Astrocyte (in vitro differentiated cells and primary cell): ENCODE results near the gene APOA4. TPM values are rescaled to one million over a fixed set of nuclear protein-coding genes. Genes with fewer than 3 reads are reported as not detected.
A peak's percentile ranks its signal among the peaks of the same experiment; 100 is the strongest.

Experiments
- DNase-seq: peaks from one replicate; pipeline ENCODE4 v3.0.0-alpha.2; 2010; ENCODE audit warnings: low read depth
- FAIRE-seq: peaks from 2 replicates; lab custom pipeline; 2011; peaks lifted over from hg19 to GRCh38; lab: Jason Lieb, UNC
- H2AFZ ChIP-seq: 2 replicates; pipeline ENCODE4 v1.6.0; 2012; ENCODE audit warnings: low read depth, low read length, inconsistent platforms
- H3K27ac ChIP-seq: 2 replicates; pipeline ENCODE4 v1.5.1; 2011; ENCODE audit warnings: low read depth, low read length, inconsistent platforms
- H3K27me3 ChIP-seq: 2 replicates; pipeline ENCODE4 v1.6.0; 2011; ENCODE audit warnings: low read length, inconsistent platforms; ENCODE audit not compliant: insufficient read depth
- H3K36me3 ChIP-seq: 2 replicates; pipeline ENCODE4 v1.5.1; 2011; ENCODE audit warnings: low read length, inconsistent platforms; ENCODE audit not compliant: insufficient read depth
- H3K4me1 ChIP-seq: 2 replicates; pipeline ENCODE4 v1.5.1; 2011; ENCODE audit warnings: low read length, inconsistent platforms; ENCODE audit not compliant: insufficient read depth
- H3K4me2 ChIP-seq: 2 replicates; pipeline ENCODE4 v1.6.0; 2012; ENCODE audit warnings: low read length, inconsistent platforms
- H3K4me3 ChIP-seq: 2 replicates; pipeline ENCODE4 v1.5.1; 2011; ENCODE audit warnings: low read depth, mild to moderate bottlenecking, low read length, inconsistent platforms; ENCODE audit not compliant: insufficient read depth
- H3K79me2 ChIP-seq: 2 replicates; pipeline ENCODE4 v1.6.0; 2012; ENCODE audit warnings: mild to moderate bottlenecking, low read length, inconsistent platforms; ENCODE audit not compliant: insufficient read depth
- H3K9ac ChIP-seq: 2 replicates; pipeline ENCODE4 v1.6.0; 2012; ENCODE audit warnings: mild to moderate bottlenecking, low read length, inconsistent platforms
- H3K9me3 ChIP-seq: 2 replicates; pipeline ENCODE4 v1.5.1; 2012; ENCODE audit warnings: low read depth, mild to moderate bottlenecking, low read length, inconsistent platforms; ENCODE audit not compliant: insufficient read depth
- H4K20me1 ChIP-seq: 2 replicates; pipeline ENCODE4 v1.6.0; 2012; ENCODE audit warnings: low read length, inconsistent platforms; ENCODE audit not compliant: insufficient read depth
- H3K27ac Mint-ChIP-seq: one replicate; pipeline ENCODE4 v1.8.0; 2021; ENCODE audit warnings: mild to moderate bottlenecking, mixed read lengths; ENCODE audit not compliant: unreplicated experiment
- H3K27me3 Mint-ChIP-seq: one replicate; pipeline ENCODE4 v1.8.0; 2021; ENCODE audit warnings: low read depth, mixed read lengths; ENCODE audit not compliant: unreplicated experiment
- H3K36me3 Mint-ChIP-seq: one replicate; pipeline ENCODE4 v1.8.0; 2021; ENCODE audit warnings: low read depth, mixed read lengths; ENCODE audit not compliant: unreplicated experiment
- H3K4me1 Mint-ChIP-seq: one replicate; pipeline ENCODE4 v1.8.0; 2021; ENCODE audit warnings: low read depth, mixed read lengths; ENCODE audit not compliant: unreplicated experiment
- H3K4me3 Mint-ChIP-seq: one replicate; pipeline ENCODE4 v1.8.0; 2021; ENCODE audit warnings: mild to moderate bottlenecking, moderate library complexity, mixed read lengths; ENCODE audit not compliant: unreplicated experiment
- H3K9me3 Mint-ChIP-seq: one replicate; pipeline ENCODE4 v1.8.0; 2021; ENCODE audit warnings: mild to moderate bottlenecking, mixed read lengths; ENCODE audit not compliant: unreplicated experiment
- EZH2 ChIP-seq: IDR thresholded peaks from 2 replicates; pipeline ENCODE4 v1.6.1; 2012; ENCODE audit warnings: mild to moderate bottlenecking, low read length, inconsistent platforms; ENCODE audit not compliant: insufficient read depth
- total RNA-seq: library from RNA; stranded (reverse); gene quantifications from 2 replicates; pipeline ENCODE4 v1.2.1, GENCODE V29; 2021
- TF ChIP-seq, protein P1 (sequence below): IDR thresholded peaks from 2 replicates; pipeline ENCODE4 v1.5.1; 2011; ENCODE audit warnings: low read depth, mild to moderate bottlenecking, inconsistent platforms, low read length, moderate library complexity; ENCODE audit not compliant: insufficient read depth

Gene APOA4
- total RNA-seq, 1 donor from 2014 or later: not detected

DNA sequence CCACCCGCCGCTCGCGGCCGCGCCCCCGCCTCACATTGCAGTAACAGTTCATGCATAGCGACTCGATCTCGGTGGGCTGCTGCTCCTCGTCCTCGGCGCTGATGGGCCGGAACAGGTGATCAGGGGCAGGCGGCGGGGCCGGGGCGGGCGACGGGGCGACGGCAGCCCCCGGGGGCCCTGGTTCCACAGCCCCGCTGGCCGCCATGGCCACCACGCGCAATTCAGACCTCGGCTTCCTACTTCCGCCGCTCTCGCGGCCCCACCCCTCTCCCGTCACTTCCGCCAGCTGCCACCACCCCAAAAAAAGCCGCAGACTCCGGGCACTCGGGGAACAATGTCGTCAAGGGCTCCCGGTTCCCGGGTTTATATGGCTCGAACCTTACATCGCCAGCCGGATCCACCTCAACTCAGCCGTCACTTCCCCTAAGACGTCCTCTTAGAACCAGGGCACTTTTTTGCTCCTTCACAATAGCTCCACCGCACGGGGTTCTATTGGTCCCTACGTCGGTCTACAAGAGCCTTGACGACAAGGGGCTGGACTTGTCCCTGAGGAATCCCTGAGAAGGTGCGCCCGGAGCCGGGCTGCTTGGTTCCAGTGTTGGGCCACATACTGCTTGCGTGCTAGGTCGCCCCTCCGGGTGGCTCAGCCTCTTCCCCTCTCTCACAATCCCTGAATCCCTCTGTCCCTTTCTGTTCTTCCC, 35.2 kb downstream of the APOA4 start, which contains the start of gene ZPR1:
TSS of gene ZPR1 (minus strand) at position 238 of the 701 bp plus-strand sequence. CDS start at position 205, 33 bp downstream.
- peaks cover 17% of the 10 kb centered on the region for H4K20me1 ChIP-seq
- H3K4me2 ChIP-seq: peak within 1 kb of the TSS; percentile 97
- no peaks in the 10 kb centered on the region for H3K9me3 ChIP-seq
- peaks cover 15% of the 10 kb centered on the region for H3K36me3 Mint-ChIP-seq
- H3K9me3 Mint-ChIP-seq: no peaks in the 10 kb centered on the region
- DNase-seq (peak; percentile 65), FAIRE-seq (no peak)
- H3K27me3 ChIP-seq: no peaks in the 10 kb centered on the region
- peaks cover 31% of the 10 kb centered on the region for H3K4me1 ChIP-seq
- H3K4me1 Mint-ChIP-seq: peaks cover 18% of the 10 kb centered on the region
- no peak for TF ChIP-seq EZH2
- peak within 1 kb of the TSS; percentile 91 for H3K4me3 ChIP-seq
- peak within 1 kb of the TSS; percentile 94 for H3K9ac ChIP-seq
- H3K27ac Mint-ChIP-seq: peak within 1 kb of the TSS; percentile 97
- peak within 1 kb of the TSS; percentile 98 for H2AFZ ChIP-seq
- peak within 1 kb of the TSS; percentile 89 for H3K4me3 Mint-ChIP-seq
- peak within 1 kb of the TSS; percentile 91 for H3K27ac ChIP-seq
- H3K36me3 ChIP-seq: peaks cover 39% of the 10 kb centered on the region
- H3K79me2 ChIP-seq: peaks cover 24% of the 10 kb centered on the region
- peaks cover 13% of the 10 kb centered on the region for H3K27me3 Mint-ChIP-seq

DNA sequence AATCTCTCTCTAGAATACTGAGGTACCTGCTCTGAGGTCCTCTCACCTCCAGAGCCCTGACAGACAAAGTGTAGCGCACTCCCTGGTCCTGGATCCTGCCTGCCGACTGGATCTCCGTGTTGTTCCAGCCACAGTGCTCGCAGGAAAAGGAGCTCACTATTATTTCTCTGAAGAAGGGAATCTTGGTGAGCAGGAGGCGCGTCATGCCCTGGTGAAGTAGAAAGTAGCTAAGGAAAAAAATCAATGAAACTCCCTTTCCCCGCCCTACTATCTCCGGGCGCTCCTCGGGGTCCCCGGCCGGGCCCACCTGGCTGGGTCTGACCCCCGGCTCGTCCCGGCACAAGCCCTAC, 35.7 kb downstream of the APOA4 start:
- peaks cover 20% of the 10 kb centered on the region for H3K4me1 Mint-ChIP-seq
- H3K36me3 ChIP-seq: peaks cover 44% of the 10 kb centered on the region
- no peak for TF ChIP-seq EZH2
- TF ChIP-seq, protein P1, sequence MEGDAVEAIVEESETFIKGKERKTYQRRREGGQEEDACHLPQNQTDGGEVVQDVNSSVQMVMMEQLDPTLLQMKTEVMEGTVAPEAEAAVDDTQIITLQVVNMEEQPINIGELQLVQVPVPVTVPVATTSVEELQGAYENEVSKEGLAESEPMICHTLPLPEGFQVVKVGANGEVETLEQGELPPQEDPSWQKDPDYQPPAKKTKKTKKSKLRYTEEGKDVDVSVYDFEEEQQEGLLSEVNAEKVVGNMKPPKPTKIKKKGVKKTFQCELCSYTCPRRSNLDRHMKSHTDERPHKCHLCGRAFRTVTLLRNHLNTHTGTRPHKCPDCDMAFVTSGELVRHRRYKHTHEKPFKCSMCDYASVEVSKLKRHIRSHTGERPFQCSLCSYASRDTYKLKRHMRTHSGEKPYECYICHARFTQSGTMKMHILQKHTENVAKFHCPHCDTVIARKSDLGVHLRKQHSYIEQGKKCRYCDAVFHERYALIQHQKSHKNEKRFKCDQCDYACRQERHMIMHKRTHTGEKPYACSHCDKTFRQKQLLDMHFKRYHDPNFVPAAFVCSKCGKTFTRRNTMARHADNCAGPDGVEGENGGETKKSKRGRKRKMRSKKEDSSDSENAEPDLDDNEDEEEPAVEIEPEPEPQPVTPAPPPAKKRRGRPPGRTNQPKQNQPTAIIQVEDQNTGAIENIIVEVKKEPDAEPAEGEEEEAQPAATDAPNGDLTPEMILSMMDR: no peak
- H3K36me3 Mint-ChIP-seq: peaks cover 18% of the 10 kb centered on the region
- peaks cover 24% of the 10 kb centered on the region for H3K79me2 ChIP-seq
- H3K27me3 ChIP-seq: no peaks in the 10 kb centered on the region
- peak overlapping the region; percentile 98 for H2AFZ ChIP-seq
- peaks cover 22% of the 10 kb centered on the region for H4K20me1 ChIP-seq
- DNase-seq (no peak), FAIRE-seq (no peak)
- no peaks in the 10 kb centered on the region for H3K9me3 Mint-ChIP-seq
- H3K9ac ChIP-seq: peak overlapping the region; percentile 94
- no peaks in the 10 kb centered on the region for H3K9me3 ChIP-seq
- H3K27me3 Mint-ChIP-seq: peaks cover 13% of the 10 kb centered on the region
- peak overlapping the region; percentile 97 for H3K4me2 ChIP-seq
- peak overlapping the region; percentile 84 for H3K27ac Mint-ChIP-seq
- H3K4me1 ChIP-seq: peaks cover 29% of the 10 kb centered on the region
- H3K27ac ChIP-seq: peak overlapping the region; percentile 91
- peak overlapping the region; percentile 89 for H3K4me3 Mint-ChIP-seq
- H3K4me3 ChIP-seq: peak overlapping the region; percentile 91

DNA sequence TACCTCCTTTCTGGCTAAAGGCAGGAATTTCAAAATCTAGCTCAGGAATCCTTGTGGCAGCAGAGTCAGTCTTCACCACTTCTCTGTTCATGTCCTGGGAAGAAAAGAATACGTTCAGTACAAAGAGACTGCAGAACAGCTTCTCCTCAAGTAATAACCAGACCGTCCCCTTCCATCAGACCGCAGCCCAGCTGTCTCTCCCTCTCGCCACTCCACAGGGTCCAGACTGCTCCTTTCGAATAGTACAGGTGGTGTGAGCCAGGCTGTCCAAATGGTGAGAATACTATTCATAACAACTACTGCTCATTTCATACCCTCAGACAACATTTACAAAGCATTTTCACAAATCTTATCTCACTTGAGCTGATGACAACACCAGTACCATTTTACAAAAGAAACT, 36.1 kb downstream of the APOA4 start:
- Histone ChIP-seq H2AFZ (no peak overlapping the region), H3K79me2 (peaks cover 28% of the 10 kb centered on the region), H3K4me1 (peaks cover 29% of the 10 kb centered on the region), H3K36me3 (peaks cover 48% of the 10 kb centered on the region), H3K4me3 (peak overlapping the region; percentile 91), H3K27ac (no peak overlapping the region), H3K9me3 (no peaks in the 10 kb centered on the region), H3K4me2 (peak overlapping the region; percentile 97), H3K9ac (peak overlapping the region; percentile 94), H3K27me3 (no peaks in the 10 kb centered on the region), H4K20me1 (peaks cover 27% of the 10 kb centered on the region)
- peaks cover 21% of the 10 kb centered on the region for H3K36me3 Mint-ChIP-seq
- no peak for FAIRE-seq
- peaks cover 20% of the 10 kb centered on the region for H3K4me1 Mint-ChIP-seq
- H3K9me3 Mint-ChIP-seq: no peaks in the 10 kb centered on the region
- peak overlapping the region; percentile 84 for H3K27ac Mint-ChIP-seq
- H3K4me3 Mint-ChIP-seq: peak overlapping the region; percentile 89
- no peak for DNase-seq
- peaks cover 13% of the 10 kb centered on the region for H3K27me3 Mint-ChIP-seq
- no peak for TF ChIP-seq EZH2
- TF ChIP-seq, protein P1: no peak
